H1 (cell line): Measurements from ENCODE around the gene KIF26A. TPM values are rescaled to one million over a fixed set of nuclear protein-coding genes. Genes with fewer than 3 reads are reported as not detected.

Source experiments
- CTCF ChIA-PET: fragments of 300-600 bp; sonication (Branson Sonifier 250); formaldehyde crosslinking; loops from one replicate; lab custom pipeline; 2021; ENCODE audit not compliant: partially characterized antibody; lab: Charles Lee
- POLR2A ChIA-PET: fragments of 300-600 bp; sonication (Branson Sonifier 250); formaldehyde crosslinking; loops from one replicate; lab custom pipeline; 2021; ENCODE audit warnings: inconsistent platforms; ENCODE audit not compliant: partially characterized antibody; lab: Charles Lee
- DNase-seq, 2 experiments: peaks; one replicate each; pipeline versions ENCODE4 v3.0.0 to v3.0.0-alpha.2; 2010 to 2022; ENCODE audit warnings: low spot score in 2 of 2, low read depth in 1 of 2, mixed read lengths in 1 of 2
- FAIRE-seq: peaks from 2 replicates; lab custom pipeline; 2011; peaks lifted over from hg19 to GRCh38; lab: Jason Lieb, UNC
- H2AFZ ChIP-seq: 2 replicates; pipeline ENCODE4 v1.8.1; 2012; ENCODE audit warnings: low read length, inconsistent platforms
- H2AK5ac ChIP-seq: 2 replicates; pipeline ENCODE4 v1.6.1; 2013; ENCODE audit warnings: low read depth, low read length
- H2BK120ac ChIP-seq: replicated peaks from 2 replicates; pipeline ENCODE3; 2013; ENCODE audit warnings: low read depth, low read length, inconsistent platforms
- H2BK12ac ChIP-seq: 2 replicates; pipeline ENCODE4 v1.6.1; 2013; ENCODE audit warnings: low read depth, low read length
- H2BK15ac ChIP-seq: 2 replicates; pipeline ENCODE4 v1.6.1; 2013; ENCODE audit warnings: low read length
- H2BK20ac ChIP-seq: 2 replicates; pipeline ENCODE4 v1.6.1; 2013; ENCODE audit warnings: low read length
- H2BK5ac ChIP-seq: 2 replicates; pipeline ENCODE4 v1.6.1; 2013; ENCODE audit warnings: low read depth, low read length
- H3K14ac ChIP-seq: 2 replicates; pipeline ENCODE4 v1.6.1; 2013; ENCODE audit warnings: inconsistent platforms; ENCODE audit not compliant: insufficient read length
- H3K18ac ChIP-seq: 2 replicates; pipeline ENCODE4 v1.6.1; 2013; ENCODE audit warnings: low read length; ENCODE audit errors: extremely low read depth
- H3K23ac ChIP-seq: 2 replicates; pipeline ENCODE4 v1.6.1; 2013; ENCODE audit warnings: inconsistent platforms; ENCODE audit not compliant: insufficient read length
- H3K23me2 ChIP-seq: 2 replicates; pipeline ENCODE4 v1.6.1; 2013; ENCODE audit warnings: low read depth, low read length
- H3K27ac ChIP-seq: 2 replicates; pipeline ENCODE4 v1.6.1; 2011; ENCODE audit warnings: low read depth, low read length, inconsistent platforms
- H3K27me3 ChIP-seq, 4 experiments: replicated peaks in 1 of 4; 1 replicate in 1 of 4; 2 replicates in 3 of 4; pipeline versions ENCODE4 v1.6.1 to v1.8.1; 2011 to 2013; ENCODE audit warnings: low read length in 3 of 4, mild to moderate bottlenecking in 3 of 4, inconsistent platforms in 2 of 4, mixed read lengths in 2 of 4, moderate library complexity in 1 of 4; ENCODE audit not compliant: control insufficient read depth in 3 of 4, insufficient read depth in 3 of 4; ENCODE audit errors: extremely low read depth in 1 of 4
- H3K36me3 ChIP-seq, 4 experiments: 2 replicates each; pipeline versions ENCODE4 v1.6.1 to v1.8.1; 2011 to 2013; ENCODE audit warnings: mild to moderate bottlenecking in 4 of 4, low read length in 3 of 4, moderate library complexity in 2 of 4, control low read depth in 1 of 4, inconsistent platforms in 1 of 4; ENCODE audit not compliant: insufficient read depth in 4 of 4, control insufficient read depth in 2 of 4
- H3K4ac ChIP-seq: replicated peaks from 2 replicates; pipeline ENCODE3; 2013; ENCODE audit warnings: low read length, low read depth, mixed read lengths, inconsistent platforms; ENCODE audit not compliant: insufficient read length
- H3K4me1 ChIP-seq, 4 experiments: replicated peaks in 1 of 4; 1 replicate in 1 of 4; 2 replicates in 3 of 4; pipeline versions ENCODE4 v1.6.1 to v1.8.1; 2011 to 2013; ENCODE audit warnings: low read length in 3 of 4, inconsistent platforms in 2 of 4, mixed read lengths in 1 of 4; ENCODE audit not compliant: insufficient read depth in 4 of 4, control insufficient read depth in 3 of 4
- H3K4me2 ChIP-seq, 2 experiments: 2 replicates each; pipeline versions ENCODE4 v1.6.1 to v1.8.1; 2011 to 2013; ENCODE audit warnings: low read depth in 2 of 2, low read length in 2 of 2, control low read depth in 1 of 2, inconsistent platforms in 1 of 2, mild to moderate bottlenecking in 1 of 2; ENCODE audit not compliant: insufficient read depth in 1 of 2
- H3K4me3 ChIP-seq, 4 experiments: fragments of 200-600, 300-600 bp in 1 of 4; sonication (generic), shearing (Covaris generic), sonication (Bioruptor Twin) in 1 of 4; 2 replicates each; pipeline versions ENCODE4 v1.5.1 to v1.8.1; 2011 to 2016; ENCODE audit warnings: low read length in 4 of 4, low read depth in 3 of 4, control low read depth in 2 of 4, inconsistent platforms in 2 of 4, mild to moderate bottlenecking in 2 of 4, mixed read lengths in 1 of 4, moderate library complexity in 1 of 4; ENCODE audit not compliant: insufficient read depth in 2 of 4; ENCODE audit errors: extremely low read depth in 1 of 4
- H3K56ac ChIP-seq: replicated peaks from 2 replicates; pipeline ENCODE3; 2013; ENCODE audit warnings: low read depth, mild to moderate bottlenecking, mixed read lengths, low read length, inconsistent platforms; ENCODE audit not compliant: insufficient read length
- H3K79me1 ChIP-seq: 2 replicates; pipeline ENCODE4 v1.6.1; 2013; ENCODE audit warnings: low read depth, low read length, control low read depth
- H3K79me2 ChIP-seq, 2 experiments: 2 replicates each; pipeline versions ENCODE4 v1.6.1 to v1.8.1; 2012 to 2013; ENCODE audit warnings: low read length in 2 of 2, mild to moderate bottlenecking in 2 of 2, inconsistent platforms in 1 of 2; ENCODE audit not compliant: insufficient read depth in 2 of 2, control insufficient read depth in 1 of 2
- H3K9ac ChIP-seq, 4 experiments: replicated peaks in 1 of 4; 1 replicate in 1 of 4; 2 replicates in 3 of 4; pipeline versions ENCODE4 v1.6.1 to v1.8.1; 2011 to 2013; ENCODE audit warnings: low read depth in 3 of 4, low read length in 3 of 4, control low read depth in 2 of 4, mild to moderate bottlenecking in 2 of 4, moderate library complexity in 2 of 4, inconsistent platforms in 1 of 4; ENCODE audit errors: extremely low read depth in 1 of 4
- H3K9me3 ChIP-seq, 2 experiments: 2 replicates each; pipeline versions ENCODE4 v1.6.1 to v1.8.1; 2012 to 2013; ENCODE audit warnings: mild to moderate bottlenecking in 2 of 2, moderate library complexity in 2 of 2, control low read depth in 1 of 2, inconsistent platforms in 1 of 2, low read depth in 1 of 2, low read length in 1 of 2, mixed read lengths in 1 of 2; ENCODE audit not compliant: insufficient read depth in 2 of 2
- H4K20me1 ChIP-seq, 2 experiments: replicated peaks in 1 of 2; 2 replicates each; pipeline versions ENCODE3 to v1.8.1; 2011 to 2013; ENCODE audit warnings: inconsistent platforms in 2 of 2, low read length in 2 of 2, mild to moderate bottlenecking in 1 of 2; ENCODE audit not compliant: insufficient read depth in 2 of 2, control insufficient read depth in 1 of 2
- H4K5ac ChIP-seq: 2 replicates; pipeline ENCODE4 v1.6.1; 2013; ENCODE audit warnings: low read length, low read depth, mixed read lengths, inconsistent platforms; ENCODE audit not compliant: insufficient read length
- H4K8ac ChIP-seq: 2 replicates; pipeline ENCODE4 v1.8.0; 2013; ENCODE audit warnings: mild to moderate bottlenecking, moderate library complexity, low read length, inconsistent platforms; ENCODE audit not compliant: insufficient read depth; ENCODE audit errors: extremely low read depth
- H4K91ac ChIP-seq: replicated peaks from 2 replicates; pipeline ENCODE3; 2013; ENCODE audit warnings: low read length, mixed read lengths, inconsistent platforms; ENCODE audit not compliant: insufficient read length
- CHD1 ChIP-seq: IDR thresholded peaks from 2 replicates; pipeline ENCODE4 v1.6.1; 2012; ENCODE audit warnings: low read depth, low read length, improper control_type of control experiment
- CREB1 ChIP-seq: IDR thresholded peaks from 2 replicates; pipeline ENCODE4 v1.6.1; 2012; ENCODE audit warnings: inconsistent platforms
- CTBP2 ChIP-seq: IDR thresholded peaks from 2 replicates; pipeline ENCODE4 v1.7.0; 2011; ENCODE audit warnings: borderline replicate concordance, mild to moderate bottlenecking, moderate library complexity, mixed read lengths, low read length; ENCODE audit not compliant: insufficient read depth, insufficient read length
- EZH2 ChIP-seq: fragments of 200-600 bp; sonication (generic); IDR thresholded peaks from 2 replicates; pipeline ENCODE4 v1.7.1; 2012; ENCODE audit warnings: low read depth, mild to moderate bottlenecking, moderate library complexity, low read length, inconsistent platforms; ENCODE audit not compliant: severe bottlenecking
- FOSL1 ChIP-seq: IDR thresholded peaks from 2 replicates; pipeline ENCODE4 v1.6.1; 2011; ENCODE audit warnings: mild to moderate bottlenecking, low read depth, low read length, moderate library complexity; ENCODE audit not compliant: insufficient read depth
- JUND ChIP-seq: IDR thresholded peaks from 2 replicates; pipeline ENCODE4 v1.6.1; 2011; ENCODE audit warnings: mild to moderate bottlenecking, improper control_type of control experiment, low read length
- KDM1A ChIP-seq: fragments of 200-600, 300-600 bp; sonication (generic); IDR thresholded peaks from 2 replicates; pipeline ENCODE4 v1.7.1; 2016; ENCODE audit warnings: mild to moderate bottlenecking, low read length, borderline replicate concordance
- RBBP5 ChIP-seq: IDR thresholded peaks from 2 replicates; pipeline ENCODE4 v1.7.1; 2012; ENCODE audit warnings: low read depth, mild to moderate bottlenecking, inconsistent platforms, low read length, moderate library complexity, borderline replicate concordance
- SIRT6 ChIP-seq: IDR thresholded peaks from one replicate; pipeline ENCODE4 v1.7.1; 2012; ENCODE audit warnings: low read length, inconsistent platforms
- TBP ChIP-seq: IDR thresholded peaks from 2 replicates; pipeline ENCODE4 v1.6.1; 2011; ENCODE audit warnings: low read depth, low read length, improper control_type of control experiment
- WGBS, 2 experiments: shearing (Covaris generic) in 1 of 2; methylation state at CpG; one replicate each; pipeline versions ENCODE4 v1.1.6 to v1.1.7; 2013 to 2015; ENCODE audit warnings: low lambda C conversion rate in 2 of 2, mixed read lengths in 2 of 2, inconsistent platforms in 1 of 2, low coverage in 1 of 2, missing lambda C conversion rate in 1 of 2; ENCODE audit not compliant: insufficient replicate concordance in 2 of 2, insufficient coverage in 1 of 2, insufficient read length in 1 of 2; ENCODE audit errors: extremely low coverage in 1 of 2, missing lambda C conversion rate in 1 of 2; 5-methylcytosine and 5-hydroxymethylcytosine counted together
- polyA plus RNA-seq, 7 experiments: library from polyadenylated mRNA; depleted of rRNA in 3 of 7; stranded (reverse) in 5 of 7; unstranded in 2 of 7; fragments of >200 nt in 5 of 7; fragments of 200-250 nt in 2 of 7; gene quantifications; 1 replicate in 5 of 7; 2 replicates in 1 of 7; 4 replicates in 1 of 7; pipeline versions ENCODE4 v1.2.1 to v1.2.3, GENCODE V29; 2011 to 2013; ENCODE audit warnings: missing spikeins in 2 of 7, mixed read lengths in 2 of 7
- total RNA-seq: library from RNA; stranded (reverse); fragmentation: NEBNext Ultra II Directional; extraction: Animal tissue kit (Norgen Biotek cat#: 25700); gene quantifications from 2 replicates; pipeline ENCODE4 v1.2.1, GENCODE V29; 2021

The KIF26A gene
- total and polyA plus RNA-seq, 2 of the 8 experiments (the other 6 are each of a cell fraction or from before 2014, with no cell fraction given), result 11.5 to 41.6 TPM

GRCh38 chr14:104129556-104129955 is 8.8 kb upstream of the KIF26A start:
- H2BK5ac ChIP-seq, result no peak overlapping the region
- H4K20me1 ChIP-seq, result no peaks in the 10 kb centered on the region
- H3K18ac ChIP-seq, result no peak overlapping the region
- 93% methylated on average over 1 of the region's 1 CpG; no CpG with 5 or more reads in 1 of the 2 experiments for WGBS, 2 experiments
- H2BK120ac ChIP-seq, result no peak overlapping the region
- CTCF ChIA-PET, result interaction anchor here (0.6 to 7.4 kb wide), 14 partner anchors 8 to 332 kb away, joined by 3 to 76 read pairs (median 4); no protein-coding TSS in a partner anchor
- FAIRE-seq, result no peak
- H3K27ac ChIP-seq, result no peak overlapping the region
- H3K27me3 ChIP-seq, result 0 out of 7 replicates have a peak, but pooled peaks cover 0 to 2% (median 0%) of the 10 kb centered on the region in 4 experiments
- H3K9ac ChIP-seq, result no peak overlapping the region
- H3K79me1 ChIP-seq, result no peaks in the 10 kb centered on the region
- no peak overlapping the region for H2BK15ac ChIP-seq
- H3K4me2 ChIP-seq, result no peak overlapping the region
- H2AFZ ChIP-seq, result no peak overlapping the region
- no peak overlapping the region for H2AK5ac ChIP-seq
- no peaks in the 10 kb centered on the region for H3K79me2 ChIP-seq
- no peak overlapping the region for H3K14ac ChIP-seq
- H3K56ac ChIP-seq, result no peak overlapping the region
- H3K23ac ChIP-seq, result no peak overlapping the region
- no peak for DNase-seq
- H3K23me2 ChIP-seq, result no peaks in the 10 kb centered on the region
- no peaks in the 10 kb centered on the region; a peak in 1 of 7 replicates for H3K4me1 ChIP-seq
- H3K4me3 ChIP-seq, result no peak overlapping the region
- peaks cover 7 to 9% of the 10 kb centered on the region in 2 experiments; a peak in 2 of 4 replicates for H3K9me3 ChIP-seq
- no peak overlapping the region for H4K8ac ChIP-seq
- H3K36me3 ChIP-seq, result no peaks in the 10 kb centered on the region
- H2BK12ac ChIP-seq, result no peak overlapping the region
- no peak overlapping the region for H4K5ac ChIP-seq
- POLR2A ChIA-PET, result no interaction called here
- no peak overlapping the region for H2BK20ac ChIP-seq
- H3K4ac ChIP-seq, result no peak overlapping the region
- no peak overlapping the region for H4K91ac ChIP-seq
- TF ChIP-seq CREB1, result no peak
- TF ChIP-seq SIRT6, result no peak
- no peak for TF ChIP-seq EZH2
- no peak for TF ChIP-seq FOSL1
- TF ChIP-seq KDM1A, result no peak
- no peak for TF ChIP-seq CHD1
- no peak for TF ChIP-seq CTBP2
- no peak for TF ChIP-seq TBP
- no peak for TF ChIP-seq RBBP5
- no peak for TF ChIP-seq JUND
